Endothelial cell of umbilical vein (primary cell): ENCODE measurements around the gene ZDHHC5. TPM values are rescaled to one million over a fixed set of nuclear protein-coding genes. Genes with fewer than 3 reads are reported as not detected.
"Not testable (repeated sequence)": the region's sequence is repeated elsewhere in the genome, so short reads cannot be mapped to it uniquely, and the experiment has no call there.

ENCODE experiments used
- BruUV-seq: library from RNA; stranded (reverse); fragments of 400-500 nt; replicated peaks from 2 replicates; lab custom pipeline; 2021; lab: Mats Ljungman, UMichigan
- CTCF ChIA-PET: fragments of 300-600, 350-600 bp; sonication (Branson Sonifier 250); formaldehyde crosslinking; loops from one replicate; lab custom pipeline; 2021; ENCODE audit warnings: antibody characterized with exemption, inconsistent platforms; lab: Charles Lee
- POLR2A ChIA-PET: fragments of 300-600, 350-600 bp; sonication (Branson Sonifier 250); formaldehyde crosslinking; loops from one replicate; lab custom pipeline; 2021; ENCODE audit warnings: antibody characterized with exemption, inconsistent platforms; lab: Charles Lee
- DNase-seq: peaks from one replicate; pipeline ENCODE4 v3.0.0-alpha.2; 2011; ENCODE audit warnings: low read depth, low spot score
- FAIRE-seq: peaks from 2 replicates; lab custom pipeline; 2011; peaks lifted over from hg19 to GRCh38; lab: Jason Lieb, UNC
- H2AFZ ChIP-seq: 2 replicates; pipeline ENCODE4 v1.6.0; 2012; ENCODE audit warnings: low read depth, low read length, control low read depth, inconsistent platforms
- H3K27ac ChIP-seq: 2 replicates; pipeline ENCODE4 v1.5.1; 2011; ENCODE audit warnings: low read depth, mild to moderate bottlenecking, control low read depth, low read length, moderate library complexity; ENCODE audit not compliant: insufficient read depth
- H3K27me3 ChIP-seq, 2 experiments: 2 replicates each; pipeline versions ENCODE4 v1.6.0 to v1.6.1; 2011; ENCODE audit warnings: low read length in 2 of 2, mixed read lengths in 1 of 2; ENCODE audit not compliant: control insufficient read depth in 2 of 2, insufficient read depth in 2 of 2
- H3K36me3 ChIP-seq, 2 experiments: 2 replicates in 1 of 2; 3 replicates in 1 of 2; pipeline ENCODE4 v1.5.1; 2011; ENCODE audit warnings: low read length in 2 of 2, mild to moderate bottlenecking in 1 of 2, moderate library complexity in 1 of 2; ENCODE audit not compliant: control insufficient read depth in 2 of 2, insufficient read depth in 2 of 2; ENCODE audit errors: extremely low read depth in 1 of 2
- H3K4me1 ChIP-seq: 3 replicates; pipeline ENCODE4 v1.5.1; 2011; ENCODE audit warnings: mild to moderate bottlenecking, low read length; ENCODE audit not compliant: control insufficient read depth, insufficient read depth; ENCODE audit errors: extremely low read depth
- H3K4me2 ChIP-seq: 2 replicates; pipeline ENCODE4 v1.6.1; 2011; ENCODE audit warnings: low read length, control low read depth, mixed read lengths; ENCODE audit not compliant: insufficient read depth
- H3K4me3 ChIP-seq, 3 experiments: fragments of 200-600 bp in 1 of 3; sonication (generic), shearing (Covaris generic) in 1 of 3; replicated peaks in 1 of 3; 2 replicates each; pipeline ENCODE4 v1.5.1; 2011 to 2016; ENCODE audit warnings: control low read depth in 3 of 3, low read length in 3 of 3, mild to moderate bottlenecking in 2 of 3, inconsistent platforms in 1 of 3, low read depth in 1 of 3, moderate library complexity in 1 of 3; ENCODE audit not compliant: insufficient read depth in 1 of 3
- H3K79me2 ChIP-seq: 2 replicates; pipeline ENCODE4 v1.6.0; 2012; ENCODE audit warnings: low read length, inconsistent platforms; ENCODE audit not compliant: control insufficient read depth, insufficient read depth
- H3K9ac ChIP-seq: replicated peaks from 2 replicates; pipeline ENCODE3; 2011; ENCODE audit warnings: low read length, control low read depth; ENCODE audit not compliant: insufficient read depth; ENCODE audit errors: extremely low read depth
- H3K9me1 ChIP-seq: replicated peaks from 3 replicates; pipeline ENCODE4 v1.6.0; 2011; ENCODE audit warnings: mild to moderate bottlenecking, low read length; ENCODE audit not compliant: control insufficient read depth, insufficient read depth; ENCODE audit errors: extremely low read depth
- H3K9me3 ChIP-seq: replicated peaks from 2 replicates; pipeline ENCODE4 v1.5.1; 2012; ENCODE audit warnings: low read length, inconsistent platforms; ENCODE audit not compliant: control insufficient read depth, insufficient read depth
- H4K20me1 ChIP-seq: replicated peaks from 2 replicates; pipeline ENCODE3; 2011; ENCODE audit warnings: mild to moderate bottlenecking, low read length; ENCODE audit not compliant: control insufficient read depth, insufficient read depth; ENCODE audit errors: extremely low read depth
- EZH2 ChIP-seq: IDR thresholded peaks from 2 replicates; pipeline ENCODE4 v1.6.1; 2012; ENCODE audit warnings: borderline replicate concordance, low read depth, mild to moderate bottlenecking, moderate library complexity, low read length, inconsistent platforms; ENCODE audit not compliant: severe bottlenecking
- FOS ChIP-seq: IDR thresholded peaks from 2 replicates; pipeline ENCODE4 v1.6.1; 2011; ENCODE audit warnings: mild to moderate bottlenecking, low read length, moderate library complexity, borderline replicate concordance; ENCODE audit not compliant: insufficient read depth
- GATA2 ChIP-seq: IDR thresholded peaks from 2 replicates; pipeline ENCODE4 v1.7.0; 2011; ENCODE audit warnings: low read depth, mild to moderate bottlenecking, moderate library complexity, mixed read lengths, low read length; ENCODE audit not compliant: insufficient read length, insufficient read depth
- JUN ChIP-seq: IDR thresholded peaks from 2 replicates; pipeline ENCODE4 v1.6.1; 2011; ENCODE audit warnings: borderline replicate concordance, low read depth; ENCODE audit not compliant: insufficient read length, insufficient read depth
- MYC ChIP-seq: IDR thresholded peaks from one replicate; pipeline ENCODE4 v1.6.1; 2011; ENCODE audit warnings: mild to moderate bottlenecking, low read depth, low read length
- POLR2A ChIP-seq: IDR thresholded peaks from 2 replicates; pipeline ENCODE4 v1.6.1; 2012; ENCODE audit warnings: low read depth, mild to moderate bottlenecking, control low read depth, low read length
- POLR2AphosphoS5 ChIP-seq: IDR thresholded peaks from 2 replicates; pipeline ENCODE4 v1.6.1; 2012; ENCODE audit warnings: low read depth, mild to moderate bottlenecking, control low read depth, low read length, moderate library complexity; ENCODE audit not compliant: insufficient read depth
- dilution Hi-C: fragments of 300-500 bp; cut with MboI; formaldehyde crosslinking; loops from one replicate; pipeline ENCODE4 v1.15.0; 2019; ENCODE audit warnings: low sequenced_read_pairs; ENCODE audit not compliant: extremely low pct_ligation_motif_present
- intact Hi-C: fragments of 100-400 bp; cut with micrococcal nuclease; formaldehyde crosslinking; loops from one replicate; pipeline ENCODE4 v1.10.0; 2022
- polyA plus RNA-seq, 4 experiments: library from polyadenylated mRNA; depleted of rRNA in 3 of 4; stranded (reverse) in 3 of 4; unstranded in 1 of 4; fragments of >200 nt; gene quantifications; 2 replicates each; pipeline versions ENCODE4 v1.2.1 to v1.2.3, GENCODE V29; 2011 to 2012; ENCODE audit warnings: missing spikeins in 1 of 4
- total RNA-seq: library from RNA; stranded (reverse); gene quantifications from 2 replicates; pipeline ENCODE4 v1.2.3, GENCODE V29; 2021
- TF ChIP-seq, protein P1 (sequence below): IDR thresholded peaks from 2 replicates; pipeline ENCODE4 v1.6.1; 2011; ENCODE audit not compliant: insufficient read depth, insufficient read length
- TF ChIP-seq, protein P2 (sequence below), 2 donors: IDR thresholded peaks; 1 replicate in 1 of 2; 2 replicates in 1 of 2; pipeline ENCODE4 v1.5.1; 2011; ENCODE audit warnings: low read length in 2 of 2, mild to moderate bottlenecking in 2 of 2, moderate library complexity in 2 of 2, control low read depth in 1 of 2, inconsistent platforms in 1 of 2, low read depth in 1 of 2; ENCODE audit not compliant: insufficient read depth in 1 of 2; ENCODE audit errors: extremely low read depth in 1 of 2

ZDHHC5 gene
- total and polyA plus RNA-seq, 2 donors (not counting 3 experiments of a cell fraction or from before 2014, with no cell fraction given) = 52.9 to 67.4 TPM

DNA sequence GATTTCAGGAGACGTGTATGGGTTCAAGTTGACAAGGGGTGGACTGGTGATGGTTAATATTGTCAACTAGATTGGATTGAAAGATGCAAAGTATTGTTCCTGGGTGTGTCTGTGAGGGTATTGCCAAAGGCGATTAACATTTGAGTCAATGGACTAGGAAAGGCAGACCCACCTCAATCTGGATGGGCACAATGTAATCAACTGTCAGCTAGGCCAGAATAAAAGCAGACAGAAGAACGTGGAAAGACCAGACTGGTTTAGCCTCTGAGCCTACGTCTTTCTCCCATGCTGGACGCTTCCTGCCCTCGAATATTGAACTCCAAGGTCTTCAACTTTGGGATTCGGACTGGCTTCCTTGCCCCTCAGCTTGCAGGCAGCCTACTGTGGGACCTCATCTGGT lies 16.5 kb upstream of the ZDHHC5 start:
- CTCF ChIA-PET = interaction anchor here (1.2 to 2.2 kb wide), 3 partner anchors 10 to 84 kb away, joined by 3 to 9 read pairs (median 3); partner anchors contain the start of gene UBE2L6
- dilution Hi-C loops = no loop called here

DNA sequence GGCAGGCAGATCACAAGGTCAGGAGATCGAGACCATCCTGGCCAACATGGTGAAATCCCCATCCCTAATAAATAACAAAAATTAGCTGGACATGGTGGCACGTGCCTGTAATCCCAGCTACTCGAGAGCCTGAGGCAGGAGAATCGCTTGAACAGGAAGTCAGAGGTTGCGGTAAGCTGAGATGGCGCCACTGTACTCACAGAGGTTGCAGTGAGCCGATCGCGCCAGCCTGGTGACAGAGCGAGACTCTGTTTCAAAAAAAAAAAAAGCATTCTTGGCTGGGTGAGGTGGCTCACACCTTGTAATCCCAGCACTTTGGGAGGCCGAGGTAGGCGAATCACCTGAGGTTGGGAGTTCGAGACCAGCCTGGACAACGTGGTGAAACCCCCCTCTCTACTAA lies 15.7 kb upstream of the ZDHHC5 start:
- H3K9me1 ChIP-seq, DNase-seq, H3K4me3 ChIP-seq, POLR2A ChIA-PET, H3K79me2 ChIP-seq, dilution Hi-C loops, H3K9ac ChIP-seq, H2AFZ ChIP-seq, H3K36me3 ChIP-seq, H3K4me1 ChIP-seq, H3K9me3 ChIP-seq, intact Hi-C loops, H4K20me1 ChIP-seq, BruUV-seq, FAIRE-seq, H3K4me2 ChIP-seq, H3K27ac ChIP-seq: not testable (repeated sequence)
- CTCF ChIA-PET = interaction anchor here (1.2 to 5.8 kb wide), 4 partner anchors 8 to 85 kb away, joined by 3 to 26 read pairs (median 6); partner anchors contain the start of gene UBE2L6
- H3K27me3 ChIP-seq = peaks cover 22 to 33% of the 10 kb centered on the region in 2 experiments

More for the DNA sequence above, 16.5 kb upstream of the ZDHHC5 start:
- no peak overlapping the region for H3K4me2 ChIP-seq
- H3K27me3 ChIP-seq = peaks cover 31 to 41% of the 10 kb centered on the region in 2 experiments
- no peak overlapping the region for H2AFZ ChIP-seq
- TF ChIP-seq FOS (no peak), MYC (no peak), POLR2AphosphoS5 (no peak), JUN (no peak), EZH2 (no peak), GATA2 (no peak), POLR2A (no peak)
- TF ChIP-seq, protein P1, sequence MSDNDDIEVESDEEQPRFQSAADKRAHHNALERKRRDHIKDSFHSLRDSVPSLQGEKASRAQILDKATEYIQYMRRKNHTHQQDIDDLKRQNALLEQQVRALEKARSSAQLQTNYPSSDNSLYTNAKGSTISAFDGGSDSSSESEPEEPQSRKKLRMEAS = no peak
- TF ChIP-seq, protein P2, sequence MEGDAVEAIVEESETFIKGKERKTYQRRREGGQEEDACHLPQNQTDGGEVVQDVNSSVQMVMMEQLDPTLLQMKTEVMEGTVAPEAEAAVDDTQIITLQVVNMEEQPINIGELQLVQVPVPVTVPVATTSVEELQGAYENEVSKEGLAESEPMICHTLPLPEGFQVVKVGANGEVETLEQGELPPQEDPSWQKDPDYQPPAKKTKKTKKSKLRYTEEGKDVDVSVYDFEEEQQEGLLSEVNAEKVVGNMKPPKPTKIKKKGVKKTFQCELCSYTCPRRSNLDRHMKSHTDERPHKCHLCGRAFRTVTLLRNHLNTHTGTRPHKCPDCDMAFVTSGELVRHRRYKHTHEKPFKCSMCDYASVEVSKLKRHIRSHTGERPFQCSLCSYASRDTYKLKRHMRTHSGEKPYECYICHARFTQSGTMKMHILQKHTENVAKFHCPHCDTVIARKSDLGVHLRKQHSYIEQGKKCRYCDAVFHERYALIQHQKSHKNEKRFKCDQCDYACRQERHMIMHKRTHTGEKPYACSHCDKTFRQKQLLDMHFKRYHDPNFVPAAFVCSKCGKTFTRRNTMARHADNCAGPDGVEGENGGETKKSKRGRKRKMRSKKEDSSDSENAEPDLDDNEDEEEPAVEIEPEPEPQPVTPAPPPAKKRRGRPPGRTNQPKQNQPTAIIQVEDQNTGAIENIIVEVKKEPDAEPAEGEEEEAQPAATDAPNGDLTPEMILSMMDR (IDR thresholded peaks at IDR 0.05; ENCODE audit: extremely low read depth in 1 of 2, insufficient read depth in 1 of 2, low read depth in 1 of 2, low read length in 2 of 2) = no peak
- POLR2A ChIA-PET = interaction anchor here (0.6 kb wide), 1 partner anchor 675 kb away, joined by 6 read pairs; no protein-coding TSS in a partner anchor
- H3K9ac ChIP-seq = no peak overlapping the region
- peaks cover 3% of the 10 kb centered on the region for H3K4me1 ChIP-seq
- H4K20me1 ChIP-seq = no peaks in the 10 kb centered on the region
- no peak overlapping the region for H3K4me3 ChIP-seq
- DNase-seq = no peak
- no peaks in the 10 kb centered on the region for H3K9me3 ChIP-seq
- no peaks in the 10 kb centered on the region for H3K9me1 ChIP-seq
- H3K79me2 ChIP-seq = no peaks in the 10 kb centered on the region
- FAIRE-seq = no peak
- no peak overlapping the region for H3K27ac ChIP-seq
- no TSS peak for BruUV-seq
- intact Hi-C loops = no loop called here
- H3K36me3 ChIP-seq = no peaks in the 10 kb centered on the region
